ENCODE measurements around the gene PASK.

The PASK gene

DNA sequence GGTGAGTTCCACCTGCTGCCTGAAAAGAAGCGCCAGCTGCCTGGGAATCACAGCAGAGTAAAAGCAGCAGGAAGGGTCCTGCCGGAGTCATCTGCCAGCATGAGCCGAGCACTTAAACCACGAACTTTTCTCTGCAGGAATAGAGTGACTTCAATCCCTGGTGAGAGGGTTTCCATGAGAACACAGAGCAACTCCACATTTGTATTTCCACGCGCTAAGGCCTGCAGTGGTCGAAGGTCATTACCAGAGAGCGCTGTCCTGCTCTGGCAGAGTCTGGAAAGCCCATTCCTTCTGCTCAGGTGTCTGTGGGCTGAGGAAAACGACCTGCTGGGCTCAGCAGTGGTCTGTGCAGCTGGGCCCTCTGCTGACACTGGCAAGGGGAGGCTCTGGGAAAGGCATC lies 6.7 kb downstream of the PASK start:
- DNase-seq: no peak

DNA sequence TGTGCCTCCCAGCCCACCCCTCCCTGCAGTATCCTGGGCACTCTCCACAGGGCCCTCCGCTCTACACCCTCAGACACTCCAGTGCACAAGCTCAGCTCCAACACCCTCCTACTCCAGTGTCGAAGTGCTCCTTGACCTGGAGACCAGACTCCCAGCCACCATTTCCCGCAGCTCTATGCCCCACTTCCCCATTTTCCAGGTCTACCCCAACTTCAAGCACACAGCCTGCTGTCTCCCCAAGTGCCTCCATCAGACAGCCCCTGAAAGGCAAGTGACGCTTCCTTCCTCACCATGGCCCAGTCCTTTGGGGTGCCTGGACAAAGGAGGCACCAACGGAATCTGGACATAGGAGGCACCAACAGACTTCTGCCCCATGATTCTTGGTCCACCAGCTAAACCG lies 7.2 kb downstream of the PASK start:
- DNase-seq: no peak

DNA sequence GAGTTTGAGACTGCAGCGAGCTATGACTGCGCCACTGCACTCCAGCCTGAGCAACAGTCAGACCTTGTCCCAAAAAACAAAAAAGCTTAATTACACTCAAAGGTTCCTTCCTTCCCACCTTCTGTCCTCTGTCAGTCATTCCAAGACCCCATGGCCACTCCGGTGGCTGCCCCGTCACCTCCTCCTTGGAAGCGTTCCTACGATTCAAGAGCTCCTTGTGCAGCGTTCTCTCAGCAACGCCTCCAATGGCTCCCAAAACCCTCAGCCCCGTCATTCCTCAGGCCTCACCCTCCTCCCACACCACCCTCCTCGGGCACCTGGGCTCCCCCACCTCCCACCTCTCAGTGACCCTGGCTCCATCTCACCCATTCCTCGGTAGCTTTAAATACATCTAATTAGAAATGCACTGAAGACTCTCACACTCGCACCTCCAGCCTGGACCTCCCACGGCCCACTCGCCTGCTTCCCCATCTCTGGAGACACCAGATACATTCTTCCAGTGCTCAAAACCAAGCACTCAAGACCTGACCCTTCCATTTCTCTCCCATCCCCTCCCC lies 8.0 kb downstream of the PASK start:
- DNase-seq: no peak

DNA sequence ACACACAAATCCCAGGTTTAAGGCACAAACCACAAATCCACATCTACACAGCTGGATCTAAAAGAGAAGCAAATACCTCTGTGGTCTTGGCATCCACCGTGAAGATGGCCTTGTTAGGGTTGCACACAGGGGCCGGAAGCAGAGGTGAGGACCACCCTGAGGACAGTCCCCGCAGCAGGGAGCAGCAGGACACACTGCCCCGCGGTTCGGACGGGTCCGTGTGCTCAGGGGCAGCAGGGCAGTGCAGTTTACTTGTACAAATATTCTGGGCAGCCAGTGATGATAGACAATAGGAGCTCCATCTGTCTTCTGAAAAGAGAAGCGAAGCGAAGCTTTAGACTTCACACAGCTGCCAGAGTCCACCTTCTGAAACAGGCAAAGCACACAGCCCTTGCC lies 8.8 kb downstream of the PASK start:
- no peak for DNase-seq

- DNase-seq: no peak
These were observed 9.5 kb downstream of the PASK start for GRCh38 chr2:241139531-241140444.

DNA sequence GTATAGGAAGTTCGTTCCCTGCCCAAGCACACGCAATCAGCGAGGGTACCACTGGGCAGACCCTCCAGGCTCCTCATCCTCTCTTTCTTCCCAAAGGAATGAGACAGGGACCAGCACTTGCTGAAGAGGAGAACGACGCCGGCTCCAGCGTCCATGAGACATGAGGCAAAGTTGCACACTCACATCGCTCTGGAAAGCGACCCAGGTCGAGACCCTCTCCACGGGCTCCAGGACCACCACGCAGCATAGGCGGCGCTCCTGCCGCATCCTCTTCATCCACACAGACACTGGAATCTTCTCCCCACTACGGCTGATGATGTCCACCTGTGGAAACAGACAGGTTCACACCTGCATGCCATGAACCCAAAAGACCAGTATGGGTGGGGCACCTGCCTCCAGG lies 10.8 kb downstream of the PASK start:
- no peak for DNase-seq

DNA sequence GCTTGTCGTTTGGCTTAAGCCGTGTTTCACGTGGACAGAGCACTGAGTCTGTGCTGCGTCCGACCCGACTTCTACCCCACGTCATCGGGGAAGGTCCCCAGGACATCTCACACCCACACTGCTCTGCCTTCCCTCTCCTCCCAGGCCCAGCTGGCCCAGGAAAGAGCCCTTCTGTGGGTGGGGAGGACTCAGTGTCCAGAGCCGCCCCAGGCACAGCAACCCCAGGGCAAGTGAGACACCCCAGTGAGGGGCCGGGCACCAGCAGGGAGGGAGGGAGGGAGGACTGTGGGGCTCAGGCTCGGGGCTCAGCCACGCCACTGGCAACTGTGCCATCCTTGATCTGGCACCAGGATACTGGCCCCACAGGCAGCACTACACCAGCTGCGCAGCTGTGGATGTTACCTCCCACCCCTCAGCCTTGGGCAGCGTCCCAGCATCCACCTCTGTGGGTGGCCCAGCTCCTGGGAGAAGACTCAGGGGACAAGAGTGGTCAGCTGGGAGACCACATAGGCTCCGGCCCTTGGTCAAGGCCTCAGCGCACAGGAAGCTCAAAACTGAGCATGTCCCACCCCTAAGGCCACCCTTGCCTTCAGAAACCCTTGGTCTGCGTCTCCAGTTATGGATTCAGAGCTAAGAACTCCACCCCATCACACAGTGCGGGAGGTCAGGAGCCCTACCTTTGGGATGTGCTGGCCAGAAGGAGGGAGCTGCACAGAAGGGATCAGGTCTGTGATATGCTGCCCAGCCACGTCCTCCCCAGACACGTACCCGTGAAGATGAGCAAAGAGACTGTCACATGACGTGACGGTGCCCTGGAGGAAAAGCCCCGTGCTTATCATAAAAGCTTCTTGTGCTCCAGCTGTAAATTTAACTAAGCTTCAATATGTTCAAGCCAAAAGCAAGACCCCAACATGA lies 11.7 kb downstream of the PASK start:
- DNase-seq: no peak

DNA sequence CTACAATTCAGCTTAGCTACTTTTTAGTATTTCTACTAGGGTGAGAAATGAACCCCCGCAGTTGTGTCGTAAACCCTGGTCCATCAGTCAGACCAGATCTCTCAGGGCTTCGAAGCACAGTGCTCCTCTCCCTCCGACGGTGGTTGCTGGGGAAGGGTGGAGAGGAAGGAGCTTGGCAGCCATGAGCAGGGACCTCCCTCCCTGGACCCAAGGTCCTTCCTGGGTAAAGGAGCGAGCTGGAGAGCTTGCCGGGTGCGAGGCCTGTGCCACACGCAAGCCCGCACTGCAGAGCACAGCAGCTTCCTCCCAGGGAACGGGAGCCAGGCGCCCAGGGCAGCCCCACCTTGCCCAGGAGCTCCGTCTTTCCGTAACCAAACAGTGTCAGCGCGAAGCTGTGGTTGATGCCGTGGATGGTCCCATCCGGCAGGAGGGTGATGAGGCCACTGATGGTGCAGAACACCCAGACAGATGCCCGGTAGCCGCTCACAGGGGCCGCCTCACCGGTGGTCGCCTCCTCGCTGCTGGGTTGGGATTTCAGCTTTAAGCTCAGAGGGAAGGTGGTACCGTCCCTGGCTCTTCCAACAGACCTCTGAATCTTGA lies 12.5 kb downstream of the PASK start:
- no peak for DNase-seq

GRCh38 chr2:241136191-241136590 lies 13.1 kb downstream of the PASK start:
- DNase-seq: no peak

DNA sequence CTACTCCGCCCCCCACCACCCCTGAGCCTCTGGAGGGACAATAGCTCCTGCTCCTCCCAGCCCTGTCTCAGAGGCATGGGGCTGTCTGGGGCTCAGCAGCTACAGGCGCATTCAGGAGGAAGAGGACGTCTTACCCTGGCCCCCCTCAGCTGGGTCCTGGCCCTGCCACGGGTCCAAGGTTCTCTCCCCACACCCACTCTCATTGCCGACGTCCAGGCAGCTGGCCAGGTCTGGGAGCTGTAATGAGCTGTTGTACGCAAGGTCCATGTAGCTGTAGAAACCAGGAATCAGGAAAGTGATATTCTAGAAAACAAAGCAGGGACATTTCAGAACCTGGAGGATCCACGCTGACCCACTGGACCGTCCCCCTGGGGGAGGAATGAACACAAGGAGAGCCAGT lies 13.5 kb downstream of the PASK start:
- DNase-seq: no peak

- no peak for DNase-seq
These were observed 14.6 kb downstream of the PASK start for GRCh38 chr2:241134711-241135110.

DNA sequence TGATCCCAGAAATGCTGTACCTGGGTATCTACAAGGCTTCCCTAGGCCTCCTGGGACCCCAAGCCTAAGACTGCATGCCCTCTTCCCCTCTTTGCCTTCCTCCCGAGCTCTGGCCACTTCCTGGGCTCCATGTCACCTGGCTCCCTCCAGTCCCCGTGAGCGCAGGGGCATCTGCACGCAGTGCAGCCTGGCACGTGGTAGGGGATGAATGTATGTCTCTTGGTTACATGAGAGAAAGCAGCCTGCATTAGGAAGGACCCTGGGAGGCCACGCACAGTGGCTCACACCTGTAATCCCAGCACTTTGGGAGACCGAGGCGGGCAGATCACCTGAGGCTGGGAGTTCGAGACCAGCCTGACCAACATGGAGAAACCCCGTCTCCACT lies 15.8 kb downstream of the PASK start:
- no peak for DNase-seq

DNA sequence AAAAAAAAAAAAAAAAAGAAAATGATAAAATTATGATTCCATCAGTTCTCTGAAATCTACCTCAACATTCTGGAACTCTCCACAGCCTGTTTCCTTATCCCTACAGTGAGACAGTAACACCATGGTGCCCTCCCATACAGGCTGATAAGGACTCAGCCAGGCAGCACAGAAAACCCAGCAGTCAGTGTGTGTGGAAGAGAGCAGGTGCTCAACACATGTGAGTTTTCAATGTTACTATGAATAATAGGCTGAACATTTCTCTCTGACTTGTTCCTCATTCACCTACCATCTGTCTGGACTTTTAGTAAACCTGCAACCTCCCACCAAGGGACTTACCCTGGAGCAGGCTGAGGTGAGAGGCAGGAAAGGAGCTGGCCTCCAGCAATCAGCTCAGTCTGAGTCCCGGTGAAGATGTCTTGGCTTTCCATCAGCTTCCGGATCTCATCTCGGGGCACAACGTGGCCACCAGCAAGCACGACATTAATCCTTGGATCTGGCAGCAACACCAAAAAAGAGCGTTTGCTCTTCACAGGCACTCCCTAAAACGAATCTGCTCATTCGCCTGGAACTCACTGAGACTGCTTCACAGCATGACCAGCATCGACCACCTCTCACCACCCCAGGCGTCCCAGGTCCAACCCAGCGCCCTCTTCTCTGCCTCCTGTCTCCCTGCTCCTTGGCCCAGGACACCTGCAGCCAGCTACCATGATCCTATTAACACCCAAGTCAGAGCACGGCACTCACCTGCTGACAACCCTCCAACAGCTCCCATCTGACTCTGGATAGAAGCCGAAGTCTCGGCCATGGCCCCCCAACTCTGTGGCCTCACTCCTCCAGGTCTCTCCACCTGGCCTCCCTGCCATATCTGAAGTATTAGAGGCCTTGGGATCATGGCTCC lies 16.5 kb downstream of the PASK start:
- no peak for DNase-seq

DNA sequence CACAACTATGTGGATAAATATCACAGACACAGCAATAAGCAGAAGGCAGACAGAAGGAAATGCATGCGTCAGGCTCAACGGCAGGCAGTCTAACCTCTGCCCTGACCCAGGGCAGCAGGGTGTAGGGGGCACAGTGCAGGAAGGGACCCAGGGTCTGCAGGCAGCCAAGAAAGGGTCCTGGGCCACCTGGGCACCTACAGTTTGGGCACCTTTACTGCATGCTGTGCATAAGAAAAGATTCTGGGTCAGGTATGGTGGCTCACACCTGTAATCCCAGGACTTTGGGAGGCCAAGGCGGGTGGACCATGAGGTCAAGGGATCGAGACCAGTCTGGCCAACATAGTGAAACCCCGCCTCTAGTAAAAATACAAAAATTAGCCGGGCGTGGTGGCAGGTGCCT lies 17.7 kb downstream of the PASK start:
- DNase-seq: no peak

GRCh38 chr2:241130316-241130715 lies 19.0 kb downstream of the PASK start:
- DNase-seq: no peak

DNA sequence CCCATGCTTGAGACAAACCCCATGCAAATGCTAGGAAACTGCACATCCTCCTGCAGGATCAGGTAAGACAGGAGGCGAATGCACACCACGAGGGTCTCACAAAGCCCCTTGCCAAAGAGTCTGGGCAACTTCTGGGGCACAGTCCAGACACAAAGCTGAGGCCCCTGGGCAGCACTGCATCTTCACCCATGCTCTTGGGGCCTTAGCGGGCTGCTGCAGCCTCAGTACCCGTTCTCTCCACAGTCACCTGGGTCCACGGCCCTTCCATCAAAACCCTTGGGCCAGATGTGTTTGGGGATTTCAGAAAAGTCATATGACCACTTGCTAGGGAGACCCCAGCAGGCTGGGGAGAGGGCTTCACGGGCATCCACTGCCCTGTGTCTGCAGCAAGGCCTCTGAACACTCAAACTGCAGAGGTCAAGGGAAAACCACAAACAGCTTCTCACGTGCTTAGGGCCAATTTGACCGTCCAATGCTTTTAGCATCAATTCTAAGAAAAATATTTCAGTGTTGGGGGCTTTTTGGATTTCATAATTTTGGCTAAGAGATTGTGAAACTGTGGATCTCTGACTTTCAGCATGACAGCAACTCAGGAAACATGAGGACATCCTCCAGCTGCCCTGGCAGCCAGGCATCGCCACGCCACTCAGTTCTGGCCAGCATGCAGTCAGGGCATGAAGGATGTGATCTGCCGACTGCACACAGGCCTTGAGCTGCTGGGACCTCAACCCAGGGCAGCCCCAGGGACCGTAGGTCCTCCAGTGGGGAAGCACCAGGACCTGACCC lies 20.0 kb downstream of the PASK start:
- DNase-seq: no peak

DNA sequence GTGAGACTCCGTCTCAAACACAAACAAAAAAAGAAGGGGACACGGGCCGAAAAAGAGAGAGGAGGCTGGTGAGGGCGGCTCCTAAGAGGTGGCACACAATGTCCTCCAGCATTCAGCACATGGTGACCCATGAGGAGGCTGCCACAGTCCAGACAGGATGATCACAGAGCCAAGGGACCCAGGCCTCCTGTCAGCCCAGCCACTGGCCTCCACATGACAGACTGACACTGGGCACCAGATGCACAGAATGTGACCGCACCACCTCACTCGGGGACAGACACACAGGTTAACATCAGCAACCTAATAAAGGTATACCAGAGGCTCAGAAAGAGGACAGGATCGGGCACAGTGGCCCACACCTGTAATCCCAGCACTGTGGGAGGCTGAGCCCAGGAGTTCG lies 21.0 kb downstream of the PASK start:
- no peak for DNase-seq

GRCh38 chr2:241126771-241127202 lies 22.5 kb downstream of the PASK start:
- DNase-seq: no peak

GRCh38 chr2:241126201-241126611 lies 23.1 kb downstream of the PASK start:
- no peak for DNase-seq

- no peak for DNase-seq
These were observed 23.6 kb downstream of the PASK start for GRCh38 chr2:241125626-241126025.

- no peak for DNase-seq
These were observed 25.3 kb downstream of the PASK start for GRCh38 chr2:241123816-241124536.
